GM19397 (cell line): ENCODE measurements around the gene ARV1.
"Not testable (repeated sequence)": the region's sequence is repeated elsewhere in the genome, so short reads cannot be mapped to it uniquely, and the experiment has no call there.

ENCODE experiments used
- ATAC-seq: cut with Tn5 transposase; IDR thresholded peaks from one replicate; pipeline ENCODE4 v1.9.1; 2021; ENCODE audit warnings: mild to moderate bottlenecking, moderate library complexity; ENCODE audit not compliant: unreplicated experiment

Gene ARV1

DNA sequence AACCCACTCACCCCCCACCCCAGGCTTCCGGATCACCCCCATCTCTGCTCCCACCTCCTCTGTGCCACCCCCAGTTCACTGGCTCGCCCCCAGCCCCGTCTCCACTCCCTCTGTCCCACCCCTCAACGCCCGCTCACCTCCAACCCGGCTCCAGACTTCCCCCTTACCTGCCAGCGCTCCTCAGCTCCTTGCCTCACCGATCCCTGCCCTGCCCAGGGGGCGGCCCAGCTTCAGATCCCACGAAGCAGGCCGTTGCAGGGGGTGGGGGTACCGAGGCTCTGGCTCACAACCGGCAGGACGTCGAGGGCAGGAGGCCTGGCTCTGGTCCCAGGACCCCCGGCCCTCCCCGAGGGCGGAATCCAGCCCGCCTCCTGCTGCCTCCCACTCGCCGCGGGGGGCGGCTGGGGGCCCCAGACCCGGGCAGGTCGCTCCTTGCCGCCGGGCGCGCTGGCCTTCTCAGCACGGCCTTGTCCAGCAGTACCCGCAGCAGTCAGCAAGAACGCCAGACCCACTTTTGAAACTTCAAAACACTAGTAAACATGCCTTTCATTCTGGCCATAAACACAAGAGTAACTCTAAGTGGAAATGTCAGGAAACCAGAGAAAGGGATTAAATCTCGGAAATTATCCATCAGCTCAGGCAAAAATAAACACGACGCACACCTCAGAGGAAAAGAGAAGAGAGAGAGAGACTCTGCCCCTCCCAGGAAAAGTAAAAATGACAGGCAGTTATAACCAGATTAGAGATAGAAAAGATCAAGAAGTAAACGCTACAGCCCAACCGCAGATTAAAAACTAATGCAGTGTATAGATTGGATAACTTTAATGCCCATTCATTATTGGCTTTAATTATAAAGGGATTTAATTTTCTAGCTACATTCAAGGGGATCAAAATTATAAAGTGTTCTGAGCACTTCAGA is 62.2 kb downstream of the ARV1 start:
- no peak for ATAC-seq

GRCh38 chr1:231041719-231042261 is 62.9 kb downstream of the ARV1 start:
- ATAC-seq, result no peak

- no peak for ATAC-seq
Observed at GRCh38 chr1:231044588-231044987, 65.7 kb downstream of the ARV1 start.

- ATAC-seq, result no peak
Observed at GRCh38 chr1:231045286-231045685, 66.4 kb downstream of the ARV1 start.

GRCh38 chr1:231045921-231046729 is 67.2 kb downstream of the ARV1 start:
- not testable (repeated sequence) for ATAC-seq

DNA sequence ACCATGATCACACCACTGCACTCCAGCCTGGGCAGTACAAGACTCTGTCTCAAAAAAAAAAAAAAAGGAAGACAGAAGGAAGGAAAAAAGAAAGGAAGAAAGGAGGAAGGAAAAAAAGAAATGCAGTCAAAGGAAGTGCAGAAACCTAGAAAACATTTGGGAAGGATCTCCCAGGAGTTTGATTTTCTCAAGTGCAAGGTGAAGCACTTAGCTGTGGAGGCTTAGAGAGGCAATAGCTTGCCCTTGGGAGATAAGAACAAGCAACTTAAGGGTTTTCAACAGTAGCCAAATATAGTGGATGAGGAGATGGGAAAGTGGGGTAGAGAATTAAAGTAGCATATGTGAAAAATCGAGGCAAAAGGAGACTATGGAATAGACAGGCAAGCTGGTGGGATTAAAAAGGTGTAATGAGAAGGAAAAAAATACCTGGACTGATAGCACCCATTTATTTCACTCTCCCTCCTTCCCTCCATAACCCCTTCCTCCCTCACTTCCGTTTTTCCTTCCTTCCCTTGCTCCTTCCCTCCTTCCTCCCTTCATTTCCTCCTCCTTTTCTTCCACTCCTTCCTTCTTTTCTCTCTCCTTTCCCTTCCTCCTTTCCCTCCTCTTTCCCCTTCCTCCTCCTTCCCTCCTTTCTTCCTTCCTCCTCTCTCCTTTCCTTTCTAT is 68.0 kb downstream of the ARV1 start:
- no peak for ATAC-seq

DNA sequence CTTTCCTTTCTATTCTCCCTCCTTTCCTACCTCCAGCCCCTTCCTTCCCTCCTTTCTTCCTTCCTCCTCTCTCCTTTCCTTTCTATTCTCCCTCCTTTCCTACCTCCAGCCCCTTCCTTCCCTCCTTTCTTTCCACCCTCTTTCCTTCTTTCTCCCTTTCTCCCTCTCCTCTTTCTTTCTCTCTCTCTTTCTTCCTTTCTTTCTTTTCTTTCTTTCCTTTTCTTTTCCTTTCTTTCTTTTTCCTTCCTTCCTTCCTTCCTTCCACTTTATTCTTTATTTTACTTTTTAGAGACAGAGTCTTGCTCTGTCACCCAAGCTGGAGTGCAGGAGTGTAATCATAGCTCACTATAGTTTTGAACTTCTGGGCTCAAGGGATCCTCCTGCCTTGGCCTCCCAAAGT is 68.6 kb downstream of the ARV1 start:
- not testable (repeated sequence) for ATAC-seq

DNA sequence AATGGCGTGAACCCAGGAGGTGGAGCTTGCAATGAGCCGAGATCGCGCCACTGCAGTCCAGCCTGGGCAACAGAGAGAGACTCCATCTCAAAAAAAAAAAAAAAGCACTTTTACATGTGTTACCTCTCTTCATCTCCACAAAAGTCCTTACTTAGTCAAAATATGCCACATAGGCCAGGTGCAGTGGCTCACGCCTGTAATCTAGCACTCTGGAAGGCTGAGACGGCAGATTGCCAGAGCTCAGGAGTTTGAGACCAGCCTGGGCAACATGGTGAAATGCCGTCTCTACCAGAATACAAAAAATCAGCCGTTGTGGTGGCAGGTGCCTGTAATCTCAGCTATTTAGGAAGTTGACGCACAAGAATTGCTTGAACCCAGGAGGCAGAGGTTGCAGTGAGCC is 69.5 kb downstream of the ARV1 start:
- ATAC-seq, result not testable (repeated sequence)

- ATAC-seq, result no peak
Observed at GRCh38 chr1:231049121-231049979, 70.5 kb downstream of the ARV1 start.
